SK-N-MC (cell line): ENCODE data around the gene CBX6.

Source experiments
- DNase-seq: peaks from one replicate; pipeline ENCODE4 v3.0.0-alpha.2; 2011; ENCODE audit warnings: low read depth, low spot score
- H3K27ac ChIP-seq: fragments of 200-600 bp; sonication (generic); 2 replicates; pipeline ENCODE4 v1.5.1; 2016; ENCODE audit warnings: mixed run types
- H3K36me3 ChIP-seq: fragments of 200-600 bp; sonication (generic); 2 replicates; pipeline ENCODE4 v1.6.1; 2017; ENCODE audit warnings: antibody characterized with exemption, low read length, mixed read lengths; ENCODE audit not compliant: insufficient read depth
- H3K4me3 ChIP-seq: fragments of 200-600 bp; sonication (generic); 2 replicates; pipeline ENCODE4 v1.5.1; 2016
- H3K9ac ChIP-seq: fragments of 200-600 bp; sonication (generic); 2 replicates; pipeline ENCODE4 v1.8.0; 2017; ENCODE audit warnings: mixed run types, mixed read lengths; ENCODE audit not compliant: insufficient read length
- H3K9me3 ChIP-seq: fragments of 200-600 bp; sonication (generic); 2 replicates; pipeline ENCODE4 v1.6.1; 2017; ENCODE audit warnings: low read depth, mild to moderate bottlenecking, antibody characterized with exemption, low read length, moderate library complexity, mixed read lengths
- EZH2 ChIP-seq: fragments of 200-600 bp; sonication (generic); IDR thresholded peaks from one replicate; pipeline ENCODE4 v1.6.1; 2017; ENCODE audit warnings: antibody characterized with exemption
- FOXP2 ChIP-seq: optimal IDR thresholded peaks from 2 replicates; pipeline ENCODE3; 2011; ENCODE audit warnings: mild to moderate bottlenecking, moderate library complexity; ENCODE audit not compliant: insufficient read depth; ENCODE audit errors: extremely low read length, control extremely low read depth
- POLR2AphosphoS5 ChIP-seq: IDR thresholded peaks from 2 replicates; pipeline ENCODE4 v1.6.1; 2012; ENCODE audit warnings: mild to moderate bottlenecking, low read depth, low read length, borderline replicate concordance

CBX6 gene

DNA sequence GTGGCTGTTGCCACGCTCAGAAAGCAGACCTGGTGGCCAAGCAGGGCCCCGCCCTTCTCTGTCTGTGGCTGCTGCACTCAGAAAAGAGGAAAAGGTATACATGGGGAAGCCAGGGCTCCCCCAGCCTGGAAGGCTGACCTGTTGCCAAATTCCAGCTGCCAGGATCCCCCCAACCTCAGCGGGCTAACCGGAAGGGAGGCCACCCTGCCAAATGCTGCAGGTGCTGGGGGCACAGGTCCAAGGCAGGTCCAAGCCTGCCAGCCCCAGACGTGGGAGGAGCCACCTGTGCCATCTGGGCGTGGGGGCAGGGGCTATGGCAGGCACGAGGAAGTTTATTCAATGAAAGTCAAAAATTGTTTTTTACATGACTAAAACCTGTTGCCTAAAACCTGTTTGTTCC, 30.8 kb downstream of the CBX6 start:
- no peaks in the 10 kb centered on the region for H3K9me3 ChIP-seq
- H3K27ac ChIP-seq: no peak overlapping the region
- peak overlapping the region; percentile 90 for H3K4me3 ChIP-seq
- no peak overlapping the region for H3K9ac ChIP-seq
- DNase-seq: no peak
- no peak for TF ChIP-seq EZH2
- TF ChIP-seq POLR2AphosphoS5: no peak
- TF ChIP-seq FOXP2: no peak
- H3K36me3 ChIP-seq: no peaks in the 10 kb centered on the region

DNA sequence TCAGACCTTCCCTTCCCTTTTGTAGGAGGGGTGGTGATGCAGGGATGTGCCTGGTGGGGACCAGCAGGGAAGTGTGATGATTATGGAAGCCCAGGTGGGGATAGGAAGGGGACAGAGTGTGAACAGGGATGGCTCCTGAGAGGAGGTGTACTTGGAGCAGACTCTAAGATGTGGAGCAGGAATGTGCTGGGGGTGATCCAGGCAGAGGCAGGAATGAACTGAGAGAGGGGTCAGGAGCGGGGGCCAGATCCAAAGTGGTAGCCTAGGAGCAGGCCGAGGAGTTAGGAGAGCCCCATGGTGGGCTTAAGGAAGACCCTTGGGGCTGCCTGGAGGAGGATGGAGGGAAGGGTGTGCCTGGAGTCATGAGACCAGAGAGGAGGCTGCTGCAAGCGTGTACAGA, 31.9 kb downstream of the CBX6 start:
- Histone ChIP-seq H3K9me3 (no peaks in the 10 kb centered on the region), H3K27ac (no peak overlapping the region), H3K9ac (no peak overlapping the region), H3K36me3 (no peaks in the 10 kb centered on the region), H3K4me3 (peak overlapping the region; percentile 22; the same call in 1 of the 2 replicates)
- TF ChIP-seq POLR2AphosphoS5: no peak
- no peak for TF ChIP-seq FOXP2
- no peak for TF ChIP-seq EZH2
- no peak for DNase-seq

DNA sequence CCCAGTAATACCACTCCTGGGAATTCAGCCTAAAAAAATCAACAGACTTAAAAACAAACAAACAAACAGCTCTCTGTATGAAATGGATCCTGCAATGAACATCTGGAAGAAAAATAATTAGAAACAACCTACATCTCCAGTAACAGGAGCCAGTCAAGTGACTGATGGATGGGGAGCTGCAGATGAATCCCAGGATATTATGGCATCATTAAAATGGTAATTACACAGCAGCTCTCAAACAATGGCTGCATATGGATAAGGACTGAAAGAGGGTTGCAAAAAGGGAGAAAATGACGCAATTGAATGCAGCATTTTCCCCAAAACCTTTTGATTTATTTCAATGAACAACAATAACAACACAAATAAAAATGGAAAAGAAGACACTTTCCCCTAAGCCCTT, 32.3 kb downstream of the CBX6 start:
- Histone ChIP-seq H3K27ac (no peak overlapping the region), H3K36me3 (no peaks in the 10 kb centered on the region), H3K4me3 (peak overlapping the region; percentile 22; the same call in 1 of the 2 replicates), H3K9ac (no peak overlapping the region), H3K9me3 (no peaks in the 10 kb centered on the region)
- no peak for DNase-seq
- TF ChIP-seq EZH2 (no peak), POLR2AphosphoS5 (no peak), FOXP2 (no peak)

DNA sequence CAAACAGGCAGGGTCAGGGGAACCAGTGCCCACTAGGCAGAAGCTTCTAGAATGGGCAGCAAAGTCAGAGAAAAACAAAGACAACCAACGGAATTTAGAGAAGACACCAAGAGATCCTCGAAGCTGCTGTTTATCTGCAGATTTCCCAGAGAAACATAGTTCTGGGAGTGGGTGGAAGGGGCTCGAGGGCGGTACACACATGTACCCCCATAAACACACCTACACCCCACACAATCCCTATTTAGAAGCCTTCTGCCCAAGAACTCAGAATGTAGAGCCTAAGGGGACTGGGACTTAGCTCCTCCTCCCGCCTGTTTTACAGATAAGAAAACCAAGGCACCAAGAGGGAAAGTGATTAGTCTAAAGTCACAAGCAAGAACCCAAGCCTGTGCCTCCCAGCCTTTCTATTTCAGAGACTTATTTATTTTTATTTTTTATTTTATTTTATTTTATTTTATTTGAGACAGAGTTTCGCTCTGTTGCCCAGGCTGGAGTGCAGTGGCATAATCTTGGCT, 34.5 kb downstream of the CBX6 start:
- Histone ChIP-seq H3K4me3 (no peak overlapping the region), H3K9ac (no peak overlapping the region), H3K9me3 (no peaks in the 10 kb centered on the region), H3K36me3 (no peaks in the 10 kb centered on the region), H3K27ac (no peak overlapping the region)
- no peak for TF ChIP-seq FOXP2
- TF ChIP-seq POLR2AphosphoS5: no peak
- no peak for TF ChIP-seq EZH2
- DNase-seq: no peak

DNA sequence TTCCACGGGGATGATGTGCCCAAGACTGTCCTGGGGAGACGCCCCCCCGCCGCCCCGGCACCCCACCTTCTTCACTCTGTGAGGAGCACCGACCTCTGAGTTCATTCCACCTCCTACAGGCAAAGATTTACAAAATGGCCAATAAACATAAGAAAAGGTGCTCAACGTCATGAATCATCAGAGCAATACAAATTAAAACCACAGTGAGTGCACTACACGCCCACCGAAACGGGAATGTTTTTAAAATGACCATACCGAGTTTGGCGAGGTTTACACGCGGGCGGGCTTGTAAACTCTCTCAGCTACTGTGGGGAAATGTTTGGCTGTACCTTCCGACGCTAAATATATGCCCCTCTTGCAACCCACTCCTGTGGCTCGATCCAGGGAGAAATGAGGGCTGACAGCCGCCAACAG, 36.1 kb downstream of the CBX6 start:
- H3K9me3 ChIP-seq: no peaks in the 10 kb centered on the region
- H3K27ac ChIP-seq: no peak overlapping the region
- TF ChIP-seq EZH2 (no peak), FOXP2 (no peak), POLR2AphosphoS5 (no peak)
- no peak overlapping the region for H3K4me3 ChIP-seq
- no peak overlapping the region for H3K9ac ChIP-seq
- no peak for DNase-seq
- no peaks in the 10 kb centered on the region for H3K36me3 ChIP-seq

DNA sequence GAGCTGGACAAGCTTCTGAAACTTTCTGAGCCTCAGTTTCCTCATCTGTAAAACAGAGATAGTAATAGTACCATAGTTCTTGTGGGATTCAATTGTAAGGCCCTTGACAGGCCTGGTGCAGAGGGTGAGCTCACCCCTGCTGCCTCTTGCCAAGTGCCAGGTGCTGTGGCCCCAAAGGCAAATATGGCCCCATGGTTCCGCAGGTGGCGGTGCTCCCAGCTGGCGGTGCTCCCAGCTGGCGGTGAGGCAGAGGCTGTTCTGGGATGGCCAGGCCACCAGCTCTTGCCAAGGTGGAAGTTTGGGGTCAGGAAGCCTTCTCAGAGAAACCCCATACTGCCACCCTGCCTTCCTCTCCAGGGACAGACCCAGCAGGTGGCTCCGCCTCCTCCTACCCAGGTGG, 37.0 kb downstream of the CBX6 start:
- H3K36me3 ChIP-seq: no peaks in the 10 kb centered on the region
- no peak overlapping the region for H3K9ac ChIP-seq
- H3K9me3 ChIP-seq: no peaks in the 10 kb centered on the region
- DNase-seq: no peak
- H3K27ac ChIP-seq: no peak overlapping the region
- no peak for TF ChIP-seq FOXP2
- TF ChIP-seq POLR2AphosphoS5: no peak
- no peak for TF ChIP-seq EZH2
- no peak overlapping the region for H3K4me3 ChIP-seq

DNA sequence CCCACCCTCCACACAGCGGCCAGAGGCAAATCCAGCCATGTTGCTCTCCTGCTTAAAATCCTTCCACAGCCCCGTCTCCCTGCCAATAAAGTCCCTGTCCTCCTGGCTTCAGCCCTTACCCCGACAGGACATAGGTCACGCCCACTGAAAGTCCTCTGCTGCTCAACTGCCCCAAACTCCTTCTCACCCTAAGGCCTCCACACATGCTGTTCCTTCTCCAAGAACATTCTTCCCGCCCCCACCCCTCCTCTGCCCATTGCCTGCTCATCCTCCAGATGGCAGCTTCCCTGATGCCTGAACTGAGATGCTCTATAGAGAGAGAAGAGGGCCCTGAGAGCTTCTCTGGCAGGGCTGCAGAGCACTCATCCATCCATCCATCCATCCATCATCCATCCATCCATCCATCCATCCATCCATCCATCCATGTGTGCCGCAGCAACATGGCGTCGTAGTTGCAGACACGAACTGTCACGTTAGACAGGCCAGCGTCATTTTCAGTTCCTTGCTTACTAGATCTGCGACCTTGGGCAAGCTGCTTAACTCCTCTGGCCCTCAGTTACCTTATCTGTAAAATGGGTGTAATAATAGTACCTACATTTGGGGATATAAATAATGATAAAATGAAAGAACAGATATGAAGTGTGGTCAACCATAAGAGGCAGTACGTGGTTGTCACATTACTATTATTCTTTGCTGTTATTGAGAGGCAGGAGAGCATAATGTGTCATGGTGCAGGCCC, 37.6 kb downstream of the CBX6 start:
- no peak for TF ChIP-seq FOXP2
- no peak for TF ChIP-seq POLR2AphosphoS5
- no peak for TF ChIP-seq EZH2
- no peak overlapping the region for H3K9ac ChIP-seq
- H3K4me3 ChIP-seq: no peak overlapping the region
- peak overlapping the region; percentile 31; the same call in 1 of the 2 replicates for H3K27ac ChIP-seq
- H3K9me3 ChIP-seq: no peaks in the 10 kb centered on the region
- DNase-seq: no peak
- H3K36me3 ChIP-seq: no peaks in the 10 kb centered on the region

DNA sequence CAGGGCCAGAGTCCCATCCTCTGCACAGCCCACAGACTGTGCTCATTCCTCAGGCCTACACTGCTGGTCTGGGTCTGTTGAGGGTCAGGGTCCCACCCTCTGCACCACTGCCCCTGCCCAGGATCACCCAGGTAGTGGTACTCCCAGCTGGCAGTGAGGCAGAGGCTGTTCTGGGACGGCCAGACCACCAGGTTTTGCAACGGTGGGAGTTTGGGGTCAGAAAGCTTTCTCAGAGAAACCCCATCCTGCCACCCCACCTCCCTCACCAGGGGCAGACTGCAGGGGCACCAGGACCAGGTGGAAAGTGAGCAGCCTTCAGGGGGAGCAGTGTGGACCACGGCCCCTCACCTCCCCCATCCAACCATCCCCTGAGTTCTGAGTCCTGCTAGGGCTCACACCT, 39.0 kb downstream of the CBX6 start:
- H3K9ac ChIP-seq: no peak overlapping the region
- no peak overlapping the region for H3K4me3 ChIP-seq
- no peak for TF ChIP-seq FOXP2
- no peak for TF ChIP-seq EZH2
- no peak for TF ChIP-seq POLR2AphosphoS5
- H3K27ac ChIP-seq: no peak overlapping the region
- DNase-seq: no peak
- H3K36me3 ChIP-seq: no peaks in the 10 kb centered on the region; the same call in 1 of the 2 replicates
- no peaks in the 10 kb centered on the region for H3K9me3 ChIP-seq
